ENCODE data around the gene TMEM258. TPM values are rescaled to one million over a fixed set of nuclear protein-coding genes. Genes with fewer than 3 reads are reported as not detected.

TMEM258 gene
- total and polyA plus RNA-seq, 8 donors: 69.8 to 171 (median 94.4) TPM

DNA sequence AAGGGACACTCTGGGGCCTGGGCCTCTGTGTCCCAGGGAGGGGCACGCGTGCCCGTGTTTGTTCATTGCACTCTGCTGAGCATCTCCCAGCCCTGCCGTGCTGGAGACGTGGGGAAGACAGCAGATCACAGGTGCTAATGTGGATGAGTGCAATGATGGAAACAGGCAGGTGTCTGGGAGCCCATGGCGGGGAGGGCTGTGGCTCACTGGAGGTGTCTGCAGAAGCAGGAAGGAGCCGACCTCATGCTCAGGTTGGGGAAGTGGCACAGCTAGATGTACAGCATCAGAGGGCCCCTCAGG is 7.9 kb downstream of the TMEM258 start:
- intact Hi-C loops (cut with DNase I): no loop called here
- Histone ChIP-seq H3K27me3 (no peaks in the 10 kb centered on the region), H3K27ac (no peak overlapping the region), H3K9me3 (no peaks in the 10 kb centered on the region), H3K4me1 (no peaks in the 10 kb centered on the region), H3K36me3 (peaks cover 0 to 62% (median 13%) of the 10 kb centered on the region in 3 donors), H3K4me3 (no peak overlapping the region)
- TF ChIP-seq, protein P1, sequence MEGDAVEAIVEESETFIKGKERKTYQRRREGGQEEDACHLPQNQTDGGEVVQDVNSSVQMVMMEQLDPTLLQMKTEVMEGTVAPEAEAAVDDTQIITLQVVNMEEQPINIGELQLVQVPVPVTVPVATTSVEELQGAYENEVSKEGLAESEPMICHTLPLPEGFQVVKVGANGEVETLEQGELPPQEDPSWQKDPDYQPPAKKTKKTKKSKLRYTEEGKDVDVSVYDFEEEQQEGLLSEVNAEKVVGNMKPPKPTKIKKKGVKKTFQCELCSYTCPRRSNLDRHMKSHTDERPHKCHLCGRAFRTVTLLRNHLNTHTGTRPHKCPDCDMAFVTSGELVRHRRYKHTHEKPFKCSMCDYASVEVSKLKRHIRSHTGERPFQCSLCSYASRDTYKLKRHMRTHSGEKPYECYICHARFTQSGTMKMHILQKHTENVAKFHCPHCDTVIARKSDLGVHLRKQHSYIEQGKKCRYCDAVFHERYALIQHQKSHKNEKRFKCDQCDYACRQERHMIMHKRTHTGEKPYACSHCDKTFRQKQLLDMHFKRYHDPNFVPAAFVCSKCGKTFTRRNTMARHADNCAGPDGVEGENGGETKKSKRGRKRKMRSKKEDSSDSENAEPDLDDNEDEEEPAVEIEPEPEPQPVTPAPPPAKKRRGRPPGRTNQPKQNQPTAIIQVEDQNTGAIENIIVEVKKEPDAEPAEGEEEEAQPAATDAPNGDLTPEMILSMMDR (IDR thresholded peaks at IDR 0.05): no peak
- FAIRE-seq (no peak), ATAC-seq (peak in 1 of 4 donors; percentile 3), DNase-seq (peak in 2 of 6 donors; percentile 10 to 46)
- 77 to 81% methylated on average over 7 of the region's 7 CpGs for WGBS, 2 donors

- Histone ChIP-seq H3K4me3 (no peak overlapping the region), H3K36me3 (peaks cover 0 to 63% (median 12%) of the 10 kb centered on the region in 3 donors), H3K4me1 (no peaks in the 10 kb centered on the region), H3K27me3 (no peaks in the 10 kb centered on the region), H3K9me3 (no peaks in the 10 kb centered on the region), H3K27ac (no peak overlapping the region)
- WGBS, 2 donors: 71 to 72% methylated on average over 13 of the region's 13 CpGs
- FAIRE-seq (no peak), ATAC-seq (no peak), DNase-seq (peak in 1 of 6 donors; percentile 8)
- TF ChIP-seq, protein P1 (IDR thresholded peaks at IDR 0.05): no peak
- intact Hi-C loops (cut with DNase I): no loop called here
Measured at GRCh38 chr11:61783717-61784505, 8.5 kb downstream of the TMEM258 start.

GRCh38 chr11:61782841-61783240 is 9.6 kb downstream of the TMEM258 start:
- Histone ChIP-seq H3K4me3 (no peak overlapping the region), H3K27me3 (no peaks in the 10 kb centered on the region), H3K36me3 (peaks cover 0 to 67% (median 5%) of the 10 kb centered on the region in 3 donors), H3K27ac (no peak overlapping the region), H3K4me1 (peaks cover 0 to 2% (median under 1%) of the 10 kb centered on the region in 3 donors), H3K9me3 (no peaks in the 10 kb centered on the region)
- intact Hi-C loops (cut with DNase I): no loop called here
- no peak for DNase-seq
- WGBS, 2 donors: 84 to 89% methylated on average over 11 of the region's 11 CpGs
- no peak for FAIRE-seq
- no peak for ATAC-seq
- TF ChIP-seq, protein P1 (IDR thresholded peaks at IDR 0.05): no peak

GRCh38 chr11:61782299-61782698 is 10.1 kb downstream of the TMEM258 start:
- H3K36me3 ChIP-seq: peaks cover 0 to 61% (median 5%) of the 10 kb centered on the region in 3 donors
- 86 to 88% methylated on average over 3 of the region's 3 CpGs for WGBS, 2 donors
- no peaks in the 10 kb centered on the region for H3K9me3 ChIP-seq
- intact Hi-C loops (cut with DNase I): no loop called here
- FAIRE-seq: no peak
- DNase-seq: no peak
- TF ChIP-seq, protein P1 (IDR thresholded peaks at IDR 0.05): no peak
- no peaks in the 10 kb centered on the region for H3K27me3 ChIP-seq
- H3K27ac ChIP-seq: no peak overlapping the region
- no peak for ATAC-seq
- H3K4me1 ChIP-seq: peaks cover 5 to 7% (median 5%) of the 10 kb centered on the region in 3 donors
- no peak overlapping the region for H3K4me3 ChIP-seq

GRCh38 chr11:61781585-61781984 is 10.8 kb downstream of the TMEM258 start:
- intact Hi-C loops (cut with DNase I): no loop called here
- TF ChIP-seq, protein P1 (IDR thresholded peaks at IDR 0.05): no peak
- ATAC-seq (no peak), FAIRE-seq (no peak), DNase-seq (peak in 2 of 6 donors; percentile 50 to 54)
- Histone ChIP-seq H3K9me3 (no peaks in the 10 kb centered on the region), H3K27ac (no peak overlapping the region), H3K36me3 (peaks cover 0 to 59% (median 0%) of the 10 kb centered on the region in 3 donors), H3K4me3 (no peak overlapping the region), H3K27me3 (no peaks in the 10 kb centered on the region), H3K4me1 (peaks cover 5 to 10% (median 7%) of the 10 kb centered on the region in 3 donors)
- WGBS, 2 donors: 85 to 87% methylated on average over 5 of the region's 5 CpGs

All from pancreas (tissue), 10 donors.